SU-DHL-6 (cell line): ENCODE measurements around the gene GRHL3.

Experiments
- H2AFZ ChIP-seq: fragments of 200-600 bp; sonication (generic); 2 replicates; pipeline ENCODE4 v1.6.1; 2014; ENCODE audit warnings: low read depth, mild to moderate bottlenecking, moderate library complexity, mixed read lengths, antibody characterized with exemption, low read length; ENCODE audit not compliant: severe bottlenecking
- H3F3A ChIP-seq: fragments of 200-600 bp; shearing (Covaris generic); 2 replicates; pipeline ENCODE4 v1.6.0; 2016; ENCODE audit warnings: antibody characterized with exemption, mild to moderate bottlenecking; ENCODE audit not compliant: insufficient read depth
- H3K27ac ChIP-seq: fragments of 200-600 bp; sonication (generic); 2 replicates; pipeline ENCODE4 v1.5.1; 2016; ENCODE audit warnings: low read depth, mild to moderate bottlenecking, low read length, moderate library complexity, mixed read lengths
- H3K27me3 ChIP-seq: fragments of 200-600 bp; sonication (generic), shearing (Covaris generic); 2 replicates; pipeline ENCODE4 v1.6.0; 2014; ENCODE audit warnings: mild to moderate bottlenecking, low read length
- H3K36me3 ChIP-seq: fragments of 200-600 bp; sonication (generic); 2 replicates; pipeline ENCODE4 v1.6.1; 2014; ENCODE audit warnings: mild to moderate bottlenecking, low read length, mixed read lengths
- H3K4me2 ChIP-seq: fragments of 300-600, 200-600 bp; shearing (Covaris generic), sonication (generic); 2 replicates; pipeline ENCODE4 v1.6.0; 2014; ENCODE audit warnings: low read length, low read depth, mild to moderate bottlenecking; ENCODE audit not compliant: poor library complexity, severe bottlenecking
- H3K4me3 ChIP-seq: fragments of 200-600 bp; sonication (generic); 2 replicates; pipeline ENCODE4 v1.5.1; 2014; ENCODE audit warnings: antibody characterized with exemption, low read length, mild to moderate bottlenecking, mixed read lengths; ENCODE audit not compliant: insufficient read depth, poor library complexity, severe bottlenecking
- H3K79me2 ChIP-seq: fragments of 200-600 bp; sonication (generic); 2 replicates; pipeline ENCODE4 v1.6.1; 2014; ENCODE audit warnings: mild to moderate bottlenecking, low read length, moderate library complexity; ENCODE audit not compliant: insufficient read depth
- H3K9ac ChIP-seq: fragments of 200-600 bp; sonication (generic); 2 replicates; pipeline ENCODE4 v1.7.0; 2014; ENCODE audit warnings: mild to moderate bottlenecking, low read length
- H3K9me2 ChIP-seq: fragments of 200-600 bp; sonication (generic); replicated peaks from 2 replicates; pipeline ENCODE4 v1.6.1; 2014; ENCODE audit warnings: low read length; ENCODE audit not compliant: insufficient read depth
- H3K9me3 ChIP-seq: fragments of 200-600 bp; sonication (generic); 2 replicates; pipeline ENCODE4 v1.6.1; 2014; ENCODE audit warnings: low read length, mixed read lengths; ENCODE audit not compliant: insufficient read depth
- H4K20me1 ChIP-seq: fragments of 200-600 bp; sonication (generic); 2 replicates; pipeline ENCODE4 v1.6.1; 2014; ENCODE audit warnings: low read depth, mild to moderate bottlenecking, antibody characterized with exemption, low read length, moderate library complexity, mixed read lengths
- EZH2phosphoT487 ChIP-seq: fragments of 200-600 bp; sonication (generic), shearing (Covaris generic); conservative IDR thresholded peaks from 2 replicates; pipeline ENCODE4 v1.6.1; 2018; ENCODE audit warnings: mild to moderate bottlenecking, antibody characterized with exemption, low read length, moderate library complexity, mixed read lengths
- TF ChIP-seq, protein P1 (sequence below): fragments of 200-600 bp; sonication (generic); IDR thresholded peaks from one replicate; pipeline ENCODE4 v1.5.1; 2017; ENCODE audit warnings: antibody characterized with exemption, mild to moderate bottlenecking, low read length, moderate library complexity; ENCODE audit not compliant: insufficient read depth, poor library complexity, severe bottlenecking

GRHL3 gene

DNA sequence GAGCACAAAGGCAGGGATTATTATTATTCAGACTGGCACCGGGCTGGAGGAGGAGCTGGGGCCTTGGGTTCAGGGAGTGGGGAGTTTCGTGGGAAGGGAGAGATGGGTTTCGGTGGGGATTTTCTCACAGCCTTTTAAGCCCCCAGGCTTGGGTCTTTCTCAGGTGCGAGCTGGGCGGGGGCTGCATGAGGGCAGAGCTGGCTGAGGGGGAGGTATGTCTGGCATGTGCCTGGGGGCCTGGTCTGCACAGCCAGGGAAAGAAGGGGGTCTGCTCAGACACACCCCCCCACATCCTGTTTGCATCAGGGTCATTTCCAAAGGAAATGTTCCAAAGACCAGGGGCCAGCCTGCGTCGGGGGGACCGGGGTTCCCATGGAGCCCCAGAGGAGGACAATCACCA lies 21.6 kb downstream of the GRHL3 start:
- Histone ChIP-seq H3K4me2 (no peak overlapping the region), H3K79me2 (no peaks in the 10 kb centered on the region), H3F3A (no peaks in the 10 kb centered on the region), H3K9ac (no peak overlapping the region), H3K27me3 (no peaks in the 10 kb centered on the region), H2AFZ (no peak overlapping the region), H3K9me3 (no peaks in the 10 kb centered on the region), H4K20me1 (no peaks in the 10 kb centered on the region), H3K27ac (no peak overlapping the region), H3K9me2 (no peaks in the 10 kb centered on the region), H3K36me3 (no peaks in the 10 kb centered on the region), H3K4me3 (no peak overlapping the region)
- TF ChIP-seq EZH2phosphoT487: no peak
- TF ChIP-seq, protein P1, sequence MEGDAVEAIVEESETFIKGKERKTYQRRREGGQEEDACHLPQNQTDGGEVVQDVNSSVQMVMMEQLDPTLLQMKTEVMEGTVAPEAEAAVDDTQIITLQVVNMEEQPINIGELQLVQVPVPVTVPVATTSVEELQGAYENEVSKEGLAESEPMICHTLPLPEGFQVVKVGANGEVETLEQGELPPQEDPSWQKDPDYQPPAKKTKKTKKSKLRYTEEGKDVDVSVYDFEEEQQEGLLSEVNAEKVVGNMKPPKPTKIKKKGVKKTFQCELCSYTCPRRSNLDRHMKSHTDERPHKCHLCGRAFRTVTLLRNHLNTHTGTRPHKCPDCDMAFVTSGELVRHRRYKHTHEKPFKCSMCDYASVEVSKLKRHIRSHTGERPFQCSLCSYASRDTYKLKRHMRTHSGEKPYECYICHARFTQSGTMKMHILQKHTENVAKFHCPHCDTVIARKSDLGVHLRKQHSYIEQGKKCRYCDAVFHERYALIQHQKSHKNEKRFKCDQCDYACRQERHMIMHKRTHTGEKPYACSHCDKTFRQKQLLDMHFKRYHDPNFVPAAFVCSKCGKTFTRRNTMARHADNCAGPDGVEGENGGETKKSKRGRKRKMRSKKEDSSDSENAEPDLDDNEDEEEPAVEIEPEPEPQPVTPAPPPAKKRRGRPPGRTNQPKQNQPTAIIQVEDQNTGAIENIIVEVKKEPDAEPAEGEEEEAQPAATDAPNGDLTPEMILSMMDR: no peak

DNA sequence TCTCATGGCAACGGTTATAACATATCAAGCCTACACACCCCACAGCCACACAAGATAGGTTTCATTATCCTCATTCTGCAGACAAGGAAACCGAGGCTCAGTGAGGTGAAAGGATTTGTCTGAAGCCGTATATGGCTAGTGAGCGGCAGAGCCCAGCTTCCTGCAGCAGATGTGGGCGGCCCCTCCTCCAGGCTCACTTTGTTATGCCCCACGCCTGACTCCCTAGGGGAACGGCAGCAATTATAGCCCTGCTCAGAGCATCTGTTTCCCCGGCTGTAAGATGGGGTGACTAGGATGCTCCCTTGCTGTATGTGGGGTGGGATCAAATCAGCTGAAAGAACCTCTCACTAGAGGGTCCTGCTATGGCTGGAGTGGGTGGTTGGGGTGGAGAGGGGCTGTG lies 22.1 kb downstream of the GRHL3 start:
- H3K9ac ChIP-seq: no peak overlapping the region
- H3K4me3 ChIP-seq: no peak overlapping the region
- H3K9me3 ChIP-seq: no peaks in the 10 kb centered on the region
- H4K20me1 ChIP-seq: no peaks in the 10 kb centered on the region
- no peak overlapping the region for H3K27ac ChIP-seq
- no peak overlapping the region for H3K4me2 ChIP-seq
- no peaks in the 10 kb centered on the region for H3K9me2 ChIP-seq
- no peak for TF ChIP-seq EZH2phosphoT487
- TF ChIP-seq, protein P1: no peak
- no peak overlapping the region for H2AFZ ChIP-seq
- H3K79me2 ChIP-seq: no peaks in the 10 kb centered on the region
- no peaks in the 10 kb centered on the region for H3F3A ChIP-seq
- no peaks in the 10 kb centered on the region for H3K36me3 ChIP-seq
- no peaks in the 10 kb centered on the region for H3K27me3 ChIP-seq

DNA sequence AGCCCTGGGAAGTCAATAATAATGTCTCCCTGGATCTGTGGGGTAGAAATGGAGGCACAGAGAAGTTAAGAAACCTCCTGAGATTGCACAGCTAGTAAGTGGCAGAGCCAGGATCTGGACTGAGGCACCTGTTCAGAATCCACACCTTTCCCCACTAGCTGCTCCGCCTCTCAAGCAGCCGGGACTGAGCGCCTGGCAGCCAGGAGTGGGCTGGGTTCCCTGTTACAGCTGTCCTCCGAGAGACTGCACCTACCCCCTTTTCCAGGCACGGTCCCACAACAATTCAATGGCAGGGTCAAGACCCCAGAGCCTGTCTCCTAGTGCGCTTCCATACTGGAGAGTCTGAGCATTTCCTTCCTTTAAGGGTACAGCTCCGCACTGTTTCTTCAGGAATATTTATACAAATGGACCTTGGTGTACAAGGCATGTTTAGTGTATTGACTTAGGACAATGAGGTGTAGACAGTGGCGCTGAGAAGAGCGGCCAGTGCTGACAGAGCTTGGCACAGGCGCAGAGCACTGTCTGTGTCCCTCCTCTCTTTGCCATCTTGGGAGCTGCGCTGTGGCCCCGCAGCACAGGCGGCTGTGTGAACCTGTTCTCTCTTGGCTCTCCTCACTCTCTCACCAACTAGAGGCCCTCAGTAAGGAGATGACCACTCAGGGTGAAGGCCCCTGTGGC lies 24.4 kb downstream of the GRHL3 start:
- Histone ChIP-seq H3K79me2 (no peaks in the 10 kb centered on the region), H3K4me3 (no peak overlapping the region), H2AFZ (no peak overlapping the region), H4K20me1 (no peaks in the 10 kb centered on the region), H3F3A (no peaks in the 10 kb centered on the region), H3K36me3 (no peaks in the 10 kb centered on the region), H3K9me2 (no peaks in the 10 kb centered on the region), H3K27me3 (no peaks in the 10 kb centered on the region), H3K4me2 (no peak overlapping the region), H3K9ac (no peak overlapping the region), H3K27ac (no peak overlapping the region), H3K9me3 (no peaks in the 10 kb centered on the region)
- TF ChIP-seq, protein P1: no peak
- no peak for TF ChIP-seq EZH2phosphoT487
